BJ (cell line): ENCODE data around the gene MYRF. TPM values are rescaled to one million over a fixed set of nuclear protein-coding genes. Genes with fewer than 3 reads are reported as not detected.

Experiments
- CTCF ChIA-PET: fragments of 350-600 bp; formaldehyde crosslinking; extraction: SDS; loops from one replicate; lab custom pipeline; 2021; ENCODE audit warnings: antibody characterized with exemption, inconsistent platforms; lab: Yijun Ruan, JAX
- POLR2A ChIA-PET: fragments of 300-600 bp; sonication (Branson Sonifier 250); formaldehyde crosslinking; extraction: SDS; loops from one replicate; lab custom pipeline; 2021; ENCODE audit warnings: antibody characterized with exemption; lab: Charles Lee
- DNase-seq: peaks from one replicate; pipeline ENCODE4 v3.0.0-alpha.2; 2011; ENCODE audit warnings: low read depth
- H3K27me3 ChIP-seq: 2 replicates; pipeline ENCODE4 v1.6.0; 2011; ENCODE audit warnings: low read length; ENCODE audit not compliant: control insufficient read depth, insufficient read depth
- H3K36me3 ChIP-seq: 2 replicates; pipeline ENCODE4 v1.5.1; 2011; ENCODE audit warnings: low read length; ENCODE audit not compliant: control insufficient read depth, insufficient read depth
- H3K4me3 ChIP-seq: 2 replicates; pipeline ENCODE4 v1.5.1; 2011; ENCODE audit warnings: low read depth, mild to moderate bottlenecking, control low read depth, low read length
- CTCF ChIP-seq: IDR thresholded peaks from 2 replicates; pipeline ENCODE4 v1.5.1; 2011; ENCODE audit warnings: low read depth, mild to moderate bottlenecking, control low read depth, inconsistent platforms, low read length, moderate library complexity; ENCODE audit not compliant: insufficient read depth
- polyA plus RNA-seq: library from polyadenylated mRNA; depleted of rRNA; stranded (reverse); fragments of >200 nt; gene quantifications from 2 replicates; pipeline ENCODE4 v1.2.3, GENCODE V29; 2011

Gene MYRF
- polyA plus RNA-seq, 1 experiment: 0.45 TPM

- ChIA-PET POLR2A (no interaction called here), CTCF (interaction anchor here (0.6 kb wide), 1 partner anchor 825 kb away, joined by 3 read pairs; no protein-coding TSS in a partner anchor)
- no peak overlapping the region for H3K4me3 ChIP-seq
- no peak for DNase-seq
- TF ChIP-seq CTCF: no peak
- peaks cover 7% of the 10 kb centered on the region for H3K36me3 ChIP-seq
- H3K27me3 ChIP-seq: no peaks in the 10 kb centered on the region
Observed at GRCh38 chr11:61832754-61833153, 80.3 kb downstream of the MYRF start.

GRCh38 chr11:61833471-61833870, 81.0 kb downstream of the MYRF start:
- TF ChIP-seq CTCF: no peak
- no peak for DNase-seq
- ChIA-PET POLR2A (no interaction called here), CTCF (interaction anchor here (0.8 to 2.0 kb wide), 2 partner anchors 12 to 18 kb away, joined by 3 to 5 read pairs; no protein-coding TSS in a partner anchor)
- peaks cover 11% of the 10 kb centered on the region for H3K36me3 ChIP-seq
- H3K4me3 ChIP-seq: no peak overlapping the region
- no peaks in the 10 kb centered on the region for H3K27me3 ChIP-seq

DNA sequence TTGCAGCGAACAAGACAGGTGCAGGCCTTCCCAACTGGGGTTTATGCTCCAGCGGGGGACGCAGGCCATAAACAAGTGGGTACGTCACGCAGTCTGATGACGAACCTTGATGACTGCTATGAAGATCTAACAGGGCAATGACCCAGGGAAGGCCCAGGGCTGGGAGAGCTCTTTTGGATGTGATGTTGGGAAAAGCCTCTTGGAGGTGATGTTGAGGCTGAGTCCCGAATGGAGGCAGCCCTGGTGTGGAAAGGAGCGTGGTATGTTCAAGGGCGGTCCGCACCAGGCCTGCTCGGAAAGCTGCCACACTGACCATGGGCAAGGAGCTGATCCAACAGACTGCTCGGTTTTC, 81.5 kb downstream of the MYRF start:
- POLR2A ChIA-PET: no interaction called here
- CTCF ChIA-PET: interaction anchor here (0.6 to 2.0 kb wide), 3 partner anchors 11 to 927 kb away, joined by 3 to 5 read pairs (median 3); partner anchors contain the start of gene POLR2G
- TF ChIP-seq CTCF: no peak
- Histone ChIP-seq H3K27me3 (no peaks in the 10 kb centered on the region), H3K36me3 (peaks cover 11% of the 10 kb centered on the region), H3K4me3 (no peak overlapping the region)
- DNase-seq: no peak

DNA sequence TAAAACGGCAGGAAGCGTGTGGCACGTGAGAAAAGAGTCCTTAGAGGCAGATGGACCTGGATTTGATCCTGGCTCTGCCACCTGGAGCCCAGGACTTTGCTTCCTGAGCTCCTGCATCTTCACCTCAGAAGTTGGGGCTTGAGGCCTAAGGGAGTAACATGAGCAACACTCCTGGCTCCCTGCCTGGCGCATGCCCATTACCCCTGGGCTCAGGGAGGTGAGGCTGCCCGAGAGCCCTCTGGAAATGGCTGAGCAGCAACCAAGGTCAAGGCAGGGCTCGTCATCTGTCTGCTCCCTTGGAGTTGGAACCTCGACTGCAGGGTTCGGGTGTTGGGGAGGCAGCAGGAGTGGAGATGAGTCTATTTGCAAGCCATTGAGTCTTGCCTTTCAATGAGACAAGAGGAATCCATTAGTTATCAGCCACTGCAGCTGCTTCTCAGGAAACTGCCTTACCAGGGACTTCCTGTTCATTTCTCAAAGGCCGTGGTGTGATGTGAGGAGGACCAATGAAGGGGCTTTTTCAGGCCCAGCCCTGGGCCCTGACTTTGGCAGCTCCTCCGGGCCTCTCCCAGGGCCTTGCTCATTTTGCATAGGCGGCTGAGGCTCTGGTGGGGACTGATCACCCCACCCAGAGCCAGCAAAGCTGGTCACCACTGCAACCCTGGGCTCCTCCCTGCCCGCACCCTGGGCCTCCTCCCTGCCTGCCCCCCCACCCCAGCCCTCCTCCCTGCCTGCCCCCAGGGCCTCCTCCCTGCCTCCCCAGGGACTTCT, 82.0 kb downstream of the MYRF start:
- Histone ChIP-seq H3K4me3 (no peak overlapping the region), H3K36me3 (peaks cover 11% of the 10 kb centered on the region), H3K27me3 (no peaks in the 10 kb centered on the region)
- no peak for TF ChIP-seq CTCF
- CTCF ChIA-PET: interaction anchor here (0.6 to 2.0 kb wide), 3 partner anchors 11 to 927 kb away, joined by 3 to 5 read pairs (median 3); partner anchors contain the start of gene POLR2G
- POLR2A ChIA-PET: no interaction called here
- DNase-seq: no peak

- ChIA-PET POLR2A (no interaction called here), CTCF (interaction anchor here (0.9 kb wide), 1 partner anchor 52 kb away, joined by 4 read pairs; no protein-coding TSS in a partner anchor)
- H3K27me3 ChIP-seq: no peaks in the 10 kb centered on the region
- no peak for TF ChIP-seq CTCF
- no peak for DNase-seq
- H3K4me3 ChIP-seq: no peak overlapping the region
- peaks cover 19% of the 10 kb centered on the region for H3K36me3 ChIP-seq
Observed at GRCh38 chr11:61836193-61836592, 83.8 kb downstream of the MYRF start.
